GM19023 (cell line): Measurements from ENCODE around the gene PROSER3.
A peak's percentile ranks its signal among the peaks of the same experiment; 100 is the strongest.

ENCODE experiments used
- ATAC-seq: cut with Tn5 transposase; IDR thresholded peaks from one replicate; pipeline ENCODE4 v1.9.1; 2021; ENCODE audit warnings: mild to moderate bottlenecking, moderate library complexity; ENCODE audit not compliant: unreplicated experiment

PROSER3 gene

GRCh38 chr19:35757749-35758608 lies at the start of gene PROSER3:
TSS of gene PROSER3 (plus strand) at chr19:35758176. CDS start at chr19:35758216, 40 bp downstream.
- ATAC-seq = peak; percentile 96

DNA sequence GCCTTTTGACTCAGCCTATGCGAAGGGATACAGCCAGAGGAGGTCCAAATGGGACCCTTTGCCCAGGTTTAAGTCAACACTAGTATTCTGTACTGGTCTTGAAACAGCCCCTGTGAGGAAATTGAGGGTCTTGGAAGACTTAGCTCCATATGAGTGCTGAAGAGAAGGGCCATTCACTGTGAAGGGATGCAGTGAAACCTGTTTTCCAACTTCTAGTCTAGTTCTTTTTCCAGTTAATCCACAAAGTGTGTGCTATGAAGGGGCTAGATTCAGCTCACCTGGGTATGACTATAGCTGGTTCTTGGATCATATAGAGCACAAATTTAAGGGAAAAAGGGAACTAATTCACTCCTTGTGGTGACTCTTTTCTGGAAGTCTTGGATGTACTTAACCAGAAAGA lies 49.6 kb upstream of the PROSER3 start:
- ATAC-seq = no peak

- peak; percentile 35 for ATAC-seq
Observed at GRCh38 chr19:35710784-35711723, 46.9 kb upstream of the PROSER3 start.

- ATAC-seq = no peak
Observed at GRCh38 chr19:35712567-35713505, 45.1 kb upstream of the PROSER3 start.

DNA sequence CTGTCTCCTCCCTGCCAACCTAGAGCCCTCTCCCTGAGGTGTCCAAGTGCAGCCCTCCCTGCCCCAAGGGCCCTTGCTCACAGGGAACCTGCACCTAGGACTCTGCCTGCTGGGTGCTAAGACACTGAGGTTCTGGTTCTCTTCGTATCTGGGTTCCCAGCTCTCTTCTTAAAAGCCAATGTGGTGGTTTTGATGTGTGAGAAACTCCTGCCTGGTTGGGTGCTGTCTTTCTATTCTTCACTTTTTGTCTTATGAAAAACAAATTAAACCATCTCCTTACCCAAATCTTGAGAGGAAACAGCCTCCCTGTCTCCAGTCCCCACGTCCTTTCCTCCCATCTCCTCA lies 44.5 kb upstream of the PROSER3 start:
- no peak for ATAC-seq

DNA sequence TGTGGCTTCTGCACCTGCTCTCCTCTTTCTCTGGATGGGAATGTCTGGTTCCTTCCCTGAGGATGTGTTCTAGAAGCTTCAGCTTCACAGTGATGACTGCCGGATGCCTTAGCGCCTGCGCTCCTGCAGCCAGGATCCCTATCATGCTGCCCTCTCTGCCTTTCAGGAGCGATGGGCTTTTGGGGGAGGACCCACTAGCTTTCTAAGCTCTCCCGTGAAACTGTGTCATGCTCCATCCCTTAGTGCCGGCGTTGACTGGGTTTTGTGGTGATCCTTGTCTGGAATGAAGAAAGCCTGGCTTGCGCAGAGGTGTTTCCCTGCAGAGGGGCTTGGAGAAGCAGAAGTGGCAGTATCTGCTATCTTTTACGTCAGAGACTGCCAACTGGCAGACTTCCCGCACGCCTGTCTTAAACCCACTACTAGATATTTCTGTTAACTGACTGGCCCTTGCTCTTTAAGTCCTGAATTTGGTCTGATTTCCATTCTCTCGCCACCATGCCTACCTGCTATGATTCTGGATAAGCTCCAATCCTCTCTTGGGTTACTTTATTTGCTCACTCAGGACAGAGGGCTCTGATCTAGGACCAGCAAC lies 44.0 kb upstream of the PROSER3 start:
- ATAC-seq = no peak

DNA sequence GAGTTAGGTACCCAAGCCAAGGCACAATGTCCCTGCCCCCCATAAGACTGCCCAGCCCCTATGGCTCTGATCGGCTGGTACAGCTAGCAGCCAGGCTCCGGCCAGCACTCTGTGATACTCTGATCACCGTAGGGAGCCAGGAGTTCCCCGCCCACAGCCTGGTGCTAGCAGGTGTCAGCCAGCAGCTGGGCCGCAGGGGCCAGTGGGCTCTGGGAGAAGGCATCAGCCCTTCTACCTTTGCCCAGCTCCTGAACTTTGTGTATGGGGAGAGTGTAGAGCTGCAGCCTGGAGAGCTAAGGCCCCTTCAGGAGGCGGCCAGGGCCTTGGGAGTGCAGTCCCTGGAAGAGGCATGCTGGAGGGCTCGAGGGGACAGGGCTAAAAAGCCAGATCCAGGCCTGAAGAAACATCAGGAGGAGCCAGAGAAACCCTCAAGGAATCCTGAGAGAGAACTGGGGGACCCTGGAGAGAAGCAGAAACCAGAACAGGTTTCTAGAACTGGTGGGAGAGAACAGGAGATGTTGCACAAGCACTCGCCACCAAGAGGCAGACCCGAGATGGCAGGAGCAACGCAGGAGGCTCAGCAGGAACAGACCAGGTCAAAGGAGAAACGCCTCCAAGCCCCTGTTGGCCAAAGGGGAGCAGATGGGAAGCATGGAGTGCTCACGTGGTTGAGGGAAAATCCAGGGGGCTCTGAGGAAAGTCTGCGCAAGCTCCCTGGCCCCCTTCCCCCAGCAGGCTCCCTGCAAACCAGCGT lies 43.2 kb upstream of the PROSER3 start:
- ATAC-seq = no peak

- ATAC-seq = no peak
Observed at GRCh38 chr19:35715355-35715809, 42.6 kb upstream of the PROSER3 start.

DNA sequence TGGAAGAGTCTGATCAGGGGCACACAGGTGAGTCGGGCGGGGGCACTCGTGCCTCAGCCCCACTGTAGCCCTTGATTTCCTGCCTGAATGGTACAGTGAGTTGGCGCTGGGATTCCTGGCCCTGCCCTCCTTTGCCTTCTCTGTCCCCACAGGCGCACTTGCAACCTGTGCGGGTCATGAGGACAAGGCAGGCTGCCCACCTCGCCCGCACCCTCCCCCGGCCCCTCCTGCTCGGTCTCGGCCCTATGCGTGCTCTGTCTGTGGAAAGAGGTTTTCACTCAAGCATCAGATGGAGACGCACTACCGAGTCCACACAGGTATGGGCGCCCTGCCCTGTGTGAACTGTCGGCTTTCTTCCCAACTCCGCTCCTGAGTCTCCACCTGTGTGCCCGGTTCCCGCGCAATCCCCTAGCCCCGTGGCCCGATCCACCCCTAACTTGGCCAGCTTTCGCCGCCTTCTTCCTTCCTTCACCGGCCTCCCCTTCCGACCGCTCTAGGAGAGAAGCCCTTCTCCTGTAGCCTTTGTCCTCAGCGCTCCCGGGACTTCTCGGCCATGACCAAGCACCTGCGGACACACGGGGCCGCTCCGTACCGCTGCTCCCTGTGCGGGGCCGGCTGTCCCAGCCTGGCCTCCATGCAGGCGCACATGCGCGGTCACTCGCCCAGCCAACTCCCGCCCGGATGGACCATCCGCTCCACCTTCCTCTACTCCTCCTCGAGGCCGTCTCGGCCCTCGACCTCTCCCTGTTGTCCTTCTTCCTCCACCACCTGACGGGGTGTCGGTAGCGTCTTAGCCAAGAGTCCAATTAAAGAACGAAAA lies 41.8 kb upstream of the PROSER3 start:
- ATAC-seq = no peak

DNA sequence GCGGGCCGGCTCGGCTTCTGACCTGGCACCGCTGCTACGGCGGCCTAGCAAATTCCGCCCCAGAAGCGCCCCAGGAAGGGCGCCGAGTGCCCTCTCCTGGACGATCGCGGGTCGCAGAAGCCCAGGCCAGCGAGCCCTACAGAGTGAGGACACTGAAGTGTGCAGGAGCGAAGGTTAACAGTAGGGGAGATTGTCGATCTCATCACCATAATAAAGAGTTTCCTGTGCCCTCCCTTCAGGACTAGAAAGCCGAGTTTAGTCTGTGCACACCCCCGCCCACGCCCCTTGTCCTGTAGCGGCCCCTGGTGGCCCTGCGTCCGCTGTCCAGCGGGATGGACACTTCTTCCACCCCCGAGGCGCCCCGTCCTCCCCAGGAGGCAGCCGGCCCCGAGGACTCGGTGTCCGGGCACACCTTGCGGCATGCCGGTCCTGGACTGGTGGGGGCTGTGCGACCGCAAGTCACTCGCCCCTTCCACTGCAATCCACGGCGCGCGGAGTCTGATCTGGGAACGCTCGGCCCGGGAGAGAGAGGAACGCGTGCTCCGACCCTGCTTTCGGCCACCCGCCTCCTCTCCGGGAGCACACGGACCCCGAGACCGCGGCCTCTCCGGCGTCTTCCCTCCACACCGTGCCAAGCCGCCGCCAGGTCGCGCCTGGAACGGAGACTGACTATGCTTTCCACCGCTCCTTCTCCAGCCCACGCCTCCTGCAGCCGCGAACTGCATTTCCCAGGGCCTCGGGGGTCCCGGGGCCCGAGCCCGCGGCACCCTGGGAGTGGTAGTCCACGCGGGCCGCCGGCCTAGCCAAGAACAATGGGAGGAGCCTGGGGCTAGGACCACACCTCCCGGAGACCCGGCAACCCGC lies 40.9 kb upstream of the PROSER3 start:
- peak; percentile 62 for ATAC-seq

- ATAC-seq = peak; percentile 49
Observed at GRCh38 chr19:35717665-35718344, 40.2 kb upstream of the PROSER3 start, which contains the start of gene KMT2B. TSS of gene KMT2B (plus strand) at chr19:35718003. CDS start at chr19:35718019, 16 bp downstream.

- no peak for ATAC-seq
Observed at GRCh38 chr19:35718345-35719041, 39.5 kb upstream of the PROSER3 start.

- no peak for ATAC-seq
Observed at GRCh38 chr19:35719402-35720162, 38.4 kb upstream of the PROSER3 start.

DNA sequence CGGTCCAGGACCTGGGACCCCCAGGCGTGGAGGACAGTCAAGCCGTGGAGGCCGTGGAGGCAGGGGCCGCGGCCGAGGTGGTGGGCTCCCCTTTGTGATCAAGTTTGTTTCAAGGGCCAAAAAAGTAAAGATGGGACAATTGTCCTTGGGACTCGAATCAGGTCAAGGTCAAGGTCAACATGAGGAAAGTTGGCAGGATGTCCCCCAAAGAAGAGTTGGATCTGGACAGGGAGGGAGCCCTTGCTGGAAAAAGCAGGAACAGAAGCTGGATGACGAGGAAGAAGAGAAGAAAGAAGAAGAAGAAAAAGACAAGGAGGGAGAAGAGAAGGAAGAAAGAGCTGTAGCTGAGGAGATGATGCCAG lies 37.8 kb upstream of the PROSER3 start:
- ATAC-seq = no peak

DNA sequence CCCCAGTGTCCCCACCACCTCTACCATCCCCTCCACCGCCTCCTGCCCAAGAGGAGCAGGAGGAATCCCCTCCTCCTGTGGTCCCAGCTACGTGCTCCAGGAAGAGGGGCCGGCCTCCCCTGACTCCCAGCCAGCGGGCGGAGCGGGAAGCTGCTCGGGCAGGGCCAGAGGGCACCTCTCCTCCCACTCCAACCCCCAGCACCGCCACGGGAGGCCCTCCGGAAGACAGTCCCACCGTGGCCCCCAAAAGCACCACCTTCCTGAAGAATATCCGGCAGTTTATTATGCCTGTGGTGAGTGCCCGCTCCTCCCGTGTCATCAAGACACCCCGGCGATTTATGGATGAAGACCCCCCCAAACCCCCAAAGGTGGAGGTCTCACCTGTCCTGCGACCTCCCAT lies 37.3 kb upstream of the PROSER3 start:
- no peak for ATAC-seq

DNA sequence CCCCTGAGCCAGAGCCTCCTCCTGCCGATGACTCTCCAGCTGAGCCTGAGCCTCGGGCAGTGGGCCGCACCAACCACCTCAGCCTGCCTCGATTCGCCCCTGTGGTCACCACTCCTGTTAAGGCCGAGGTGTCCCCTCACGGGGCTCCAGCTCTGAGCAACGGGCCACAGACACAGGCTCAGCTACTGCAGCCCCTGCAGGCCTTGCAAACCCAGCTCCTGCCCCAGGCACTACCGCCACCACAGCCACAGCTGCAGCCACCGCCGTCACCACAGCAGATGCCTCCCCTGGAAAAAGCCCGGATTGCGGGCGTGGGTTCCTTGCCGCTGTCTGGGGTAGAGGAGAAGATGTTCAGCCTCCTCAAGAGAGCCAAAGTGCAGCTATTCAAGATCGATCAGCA lies 36.6 kb upstream of the PROSER3 start:
- ATAC-seq = no peak
